ENCODE results near the gene ZNF219.

- TF ChIP-seq GATA3 (IDR thresholded peaks at IDR 0.05; ENCODE audit: low read depth, low read length) = no peak
- TF ChIP-seq GATA2 (IDR thresholded peaks at IDR 0.05; ENCODE audit: low read depth, low read length) = no peak
These were observed 11.1 kb upstream of the ZNF219 start for GRCh38 chr14:21109377-21110138.

Measured in SH-SY5Y (cell line).